Measurements from ENCODE around the gene CKLF. TPM values are rescaled to one million over a fixed set of nuclear protein-coding genes. Genes with fewer than 3 reads are reported as not detected.

Gene CKLF
- total RNA-seq, 2 experiments from 2014 or later: 199 to 220 TPM

DNA sequence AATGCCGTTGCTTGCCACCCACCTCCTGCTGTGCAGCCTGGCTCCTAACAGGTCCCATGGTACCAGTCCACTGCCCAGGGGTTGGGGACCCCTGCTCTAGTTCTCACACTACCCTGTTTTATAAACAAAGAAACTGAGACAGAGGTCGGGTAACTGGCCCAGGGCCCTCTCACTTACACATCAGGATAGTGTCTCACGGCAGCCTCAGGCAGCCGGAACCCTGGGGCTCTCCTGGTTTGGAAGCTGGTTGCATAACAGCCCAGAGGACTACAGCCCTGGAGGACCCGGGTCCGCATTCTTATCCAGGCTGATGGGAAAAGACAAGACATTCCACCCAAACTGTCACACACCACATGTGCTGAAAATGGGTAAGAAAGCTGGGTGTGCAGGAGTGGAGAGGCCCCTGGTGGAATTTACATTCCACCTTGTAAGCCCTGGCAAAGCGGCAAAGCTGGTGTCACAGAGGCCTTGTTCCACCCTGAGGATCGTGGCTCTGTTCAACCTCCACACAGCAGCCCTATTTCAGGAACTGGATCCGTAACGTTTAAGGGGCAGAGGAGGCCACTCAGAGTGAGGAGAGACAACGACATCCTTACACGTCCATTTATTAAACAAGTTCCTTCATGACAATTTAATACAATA, 61.9 kb downstream of the CKLF start:
- ATAC-seq: no peak
- Mint-ChIP-seq H3K9me3 (ENCODE audit: low read depth) (no peaks in the 10 kb centered on the region), H3K4me1 (peaks cover 14% of the 10 kb centered on the region), H3K27ac (no peak overlapping the region), H3K36me3 (peaks cover 29% of the 10 kb centered on the region), H3K4me3 (no peak overlapping the region), H3K27me3 (no peaks in the 10 kb centered on the region)
- CTCF ChIA-PET: interaction anchor here (0.9 to 1.2 kb wide), 4 partner anchors 37 to 254 kb away, joined by 3 to 6 read pairs (median 3); partner anchors contain the start of gene NAE1
- no peak for DNase-seq

Other genes with a start within 250 kb of the CKLF start
- not detected for gene CDH5, start 185.9 kb upstream of the CKLF start, total RNA-seq
- gene BEAN1, start 125.3 kb upstream of the CKLF start, total RNA-seq: not detected
- gene TK2, start 2.5 kb upstream of the CKLF start, total RNA-seq: 10 to 100 TPM in 1 of 2 experiments, 1 to 10 TPM in 1; 8.5 to 10.8 TPM
- gene CMTM1, start 13.9 kb downstream of the CKLF start, total RNA-seq: 10 to 100 TPM; 21.1 to 21.4 TPM
- gene CMTM2, start 26.9 kb downstream of the CKLF start, total RNA-seq: 1 to 10 TPM; 1.1 to 1.6 TPM
- 10 to 100 TPM; 85.0 to 90.3 TPM for gene CMTM3, start 52.1 kb downstream of the CKLF start, total RNA-seq
- gene CMTM4, start 144.2 kb downstream of the CKLF start, total RNA-seq: 1 to 10 TPM; 1.1 to 1.2 TPM
- gene DYNC1LI2, start 199.0 kb downstream of the CKLF start, total RNA-seq: 10 to 100 TPM; 71.6 to 81.0 TPM
- gene TERB1, start 249.0 kb downstream of the CKLF start, total RNA-seq: under 1 TPM in 1 of 2 experiments, not detected in 1; 0.47 TPM

Data from activated CD8-positive, alpha-beta memory T cell treated with anti-CD3 and anti-CD28 coated beads, Interleukin-2, amount 10 ng/mL, durations not matched to agents 7 days and 5 days (primary cell).